ENCODE data around the gene QSOX1.
A peak's percentile ranks its signal among the peaks of the same experiment; 100 is the strongest.

Gene QSOX1

GRCh38 chr1:180169640-180170195 is 15.0 kb downstream of the QSOX1 start:
- DNase-seq (ENCODE audit: low read depth in 2 of 2, low spot score in 1 of 2): no peak

GRCh38 chr1:180170546-180171151 is 16.0 kb downstream of the QSOX1 start:
- DNase-seq (ENCODE audit: low read depth in 2 of 2, low spot score in 1 of 2): no peak

DNA sequence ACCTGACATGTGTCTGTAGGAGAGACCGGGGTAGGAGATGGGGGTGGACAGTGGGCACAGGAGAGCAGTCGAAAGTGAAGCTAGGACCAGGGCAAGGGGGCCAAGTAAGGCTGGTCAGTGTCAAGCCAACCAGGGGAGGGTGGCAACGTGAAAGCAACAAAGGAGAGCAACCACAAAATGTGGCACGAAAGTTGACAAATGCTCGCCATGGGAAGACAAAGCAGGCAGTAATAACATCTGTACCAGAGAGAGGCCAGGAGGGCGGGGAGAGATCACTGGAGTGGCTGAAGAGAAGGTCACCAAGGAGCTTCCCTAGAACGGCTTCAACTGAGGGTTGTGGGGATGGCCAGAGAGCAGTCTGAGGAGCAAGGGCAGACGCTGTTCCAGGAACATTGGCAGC is 17.0 kb downstream of the QSOX1 start:
- no peak for DNase-seq (ENCODE audit: low read depth in 2 of 2, low spot score in 1 of 2)

DNA sequence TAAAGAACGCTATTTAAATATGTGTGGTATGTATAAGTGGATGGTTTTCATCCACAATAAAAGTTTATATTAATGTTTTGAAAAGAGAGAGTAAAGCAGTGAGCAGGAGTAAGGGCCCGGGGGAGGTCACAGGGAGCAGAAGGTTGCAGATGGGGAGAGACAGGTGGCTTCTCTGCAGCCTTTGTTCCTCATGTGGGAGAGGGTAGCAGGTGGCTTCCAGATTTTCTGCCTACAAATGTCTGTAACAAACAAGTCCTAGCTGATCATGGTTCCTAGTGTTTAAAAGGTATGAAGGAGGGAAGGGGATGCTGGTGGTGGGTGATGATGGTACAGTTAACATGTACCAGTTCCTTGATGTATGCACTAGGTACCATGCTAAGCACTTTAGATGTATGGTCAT is 18.8 kb downstream of the QSOX1 start:
- no peak for DNase-seq (ENCODE audit: low read depth in 2 of 2, low spot score in 1 of 2)

DNA sequence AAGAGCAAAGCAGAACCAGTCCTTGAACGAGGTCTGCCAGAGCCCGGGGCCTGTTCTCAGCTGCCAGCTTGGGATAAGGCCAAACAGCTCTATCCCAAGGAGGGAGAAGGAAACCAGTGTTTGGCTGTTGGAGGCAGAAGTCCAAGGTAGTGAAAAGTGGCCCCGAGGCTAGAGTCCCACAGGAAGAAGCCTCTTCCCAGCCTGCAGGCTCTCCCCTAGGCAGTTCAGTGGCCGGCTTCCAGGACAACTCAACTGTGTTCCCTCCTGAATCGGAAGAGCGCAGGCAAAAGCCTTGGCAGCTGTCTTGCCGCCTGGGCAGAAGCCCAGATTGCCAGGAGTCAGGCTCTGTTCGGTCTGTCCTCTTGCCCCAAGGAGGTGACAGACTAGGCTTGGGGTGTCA is 19.3 kb downstream of the QSOX1 start:
- no peak for DNase-seq (ENCODE audit: low read depth in 2 of 2, low spot score in 1 of 2)

DNA sequence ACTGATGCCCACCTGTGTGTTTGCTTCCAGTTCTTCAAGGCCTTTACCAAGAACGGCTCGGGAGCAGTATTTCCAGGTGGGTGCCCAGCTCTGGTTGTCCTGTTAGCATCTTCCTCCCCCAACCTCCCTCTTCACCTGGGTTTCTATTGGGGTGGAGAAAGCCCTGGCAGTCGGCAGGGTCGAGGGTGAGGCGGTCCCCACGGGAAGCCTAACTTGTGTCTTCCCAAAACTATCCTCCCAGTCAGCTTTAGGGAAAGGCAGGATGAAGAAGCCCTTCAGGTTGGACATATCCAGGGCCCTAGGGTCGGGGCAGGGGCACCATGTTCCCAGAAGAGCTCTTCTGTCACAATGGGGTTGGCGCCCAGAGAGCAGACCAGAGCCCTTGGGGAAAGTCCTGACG is 20.6 kb downstream of the QSOX1 start:
- no peak for DNase-seq (ENCODE audit: low read depth in 2 of 2, low spot score in 1 of 2)

- DNase-seq (ENCODE audit: low read depth in 2 of 2, low spot score in 1 of 2): no peak
Measured at GRCh38 chr1:180175806-180176205, 21.1 kb downstream of the QSOX1 start.

DNA sequence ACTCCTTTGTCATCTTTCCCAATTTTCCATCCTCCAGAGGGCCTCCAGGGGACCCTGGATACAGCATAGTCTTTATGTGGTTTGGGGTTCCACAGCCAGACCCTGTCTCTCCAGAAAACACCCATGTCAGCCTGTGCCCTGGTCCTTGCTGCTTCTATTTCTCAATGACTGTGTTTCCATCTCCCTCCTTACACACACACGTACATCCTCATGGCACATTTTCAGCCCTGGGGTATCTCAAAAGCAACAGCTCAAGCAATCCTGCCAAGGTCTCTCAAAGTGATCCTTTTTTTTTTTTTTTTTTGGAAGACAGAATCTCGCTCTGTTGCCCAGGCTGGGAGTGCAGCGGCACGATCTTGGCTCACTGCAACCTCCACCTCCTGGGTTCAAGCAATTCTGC is 22.3 kb downstream of the QSOX1 start:
- no peak for DNase-seq (ENCODE audit: low read depth in 2 of 2, low spot score in 1 of 2)

DNA sequence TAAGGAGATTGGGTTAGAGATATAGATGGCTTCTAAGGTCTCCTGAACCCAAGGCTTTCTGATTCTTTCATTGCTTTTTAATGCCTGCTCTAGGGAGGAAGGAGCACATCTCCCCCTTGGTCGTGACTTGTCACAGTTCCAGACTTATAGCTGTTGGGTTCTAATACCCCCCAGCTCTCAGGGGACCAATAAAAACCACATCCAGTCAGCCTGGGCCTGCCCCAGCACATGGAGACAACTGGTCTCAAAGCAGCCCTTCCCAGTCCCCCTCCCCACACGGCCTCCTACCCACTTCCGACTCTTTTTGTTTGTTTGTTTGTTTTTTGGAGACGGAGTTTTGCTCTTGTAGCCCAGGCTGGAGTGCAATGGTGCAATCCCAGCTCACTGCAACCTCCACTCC is 23.3 kb downstream of the QSOX1 start:
- DNase-seq (ENCODE audit: low read depth in 2 of 2, low spot score in 1 of 2): no peak

GRCh38 chr1:180178511-180179161 is 24.0 kb downstream of the QSOX1 start:
- peak; percentile 38 to 40 for DNase-seq (ENCODE audit: low read depth in 2 of 2, low spot score in 1 of 2)

GRCh38 chr1:180179162-180179957 is 24.7 kb downstream of the QSOX1 start:
- no peak for DNase-seq (ENCODE audit: low read depth in 2 of 2, low spot score in 1 of 2)

DNA sequence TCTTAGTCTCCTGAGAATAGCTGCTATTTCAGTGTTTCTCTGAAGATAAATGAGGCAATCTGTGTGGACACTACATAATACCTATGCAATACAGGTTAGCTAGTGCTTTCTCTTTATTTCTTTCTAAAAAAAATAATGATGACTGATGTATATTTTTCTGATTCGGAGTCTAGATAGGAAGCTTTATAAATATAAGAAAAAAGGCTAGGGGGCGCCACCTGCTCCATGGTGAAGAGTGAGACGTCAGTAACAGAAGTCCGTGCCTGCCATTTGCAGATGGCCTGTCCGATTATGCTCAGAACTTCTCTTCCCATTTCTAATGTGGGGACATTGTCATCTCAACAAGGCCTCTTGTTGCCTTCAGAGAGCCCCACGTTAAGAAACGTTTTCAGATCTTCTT is 26.4 kb downstream of the QSOX1 start:
- no peak for DNase-seq (ENCODE audit: low read depth in 2 of 2, low spot score in 1 of 2)

GRCh38 chr1:180181996-180182642 is 27.4 kb downstream of the QSOX1 start:
- DNase-seq (ENCODE audit: low read depth in 2 of 2, low spot score in 1 of 2): no peak

- no peak for DNase-seq (ENCODE audit: low read depth in 2 of 2, low spot score in 1 of 2)
Measured at GRCh38 chr1:180182643-180183311, 28.1 kb downstream of the QSOX1 start.

DNA sequence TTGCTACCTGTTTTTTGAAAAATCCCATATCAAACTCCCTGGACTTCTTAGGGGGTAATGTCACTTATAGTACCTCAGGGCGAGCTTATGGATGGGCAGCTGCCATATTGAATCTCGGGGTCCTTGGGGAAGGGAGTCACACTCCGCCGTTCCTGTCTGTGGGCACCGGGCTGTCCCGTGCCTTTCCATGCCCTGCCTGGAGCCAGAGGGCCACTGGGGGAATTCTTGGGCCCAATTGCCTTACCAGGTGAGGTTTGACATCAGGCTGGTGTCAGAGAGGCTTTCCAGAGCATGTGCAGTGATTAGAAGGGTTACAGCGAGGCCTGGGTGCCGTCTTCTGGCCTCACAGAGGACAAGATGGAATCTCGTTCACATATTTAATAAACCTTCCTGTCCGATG is 28.8 kb downstream of the QSOX1 start:
- no peak for DNase-seq (ENCODE audit: low read depth in 2 of 2, low spot score in 1 of 2)

GRCh38 chr1:180184041-180184440 is 29.4 kb downstream of the QSOX1 start:
- no peak for DNase-seq (ENCODE audit: low read depth in 2 of 2, low spot score in 1 of 2)

DNA sequence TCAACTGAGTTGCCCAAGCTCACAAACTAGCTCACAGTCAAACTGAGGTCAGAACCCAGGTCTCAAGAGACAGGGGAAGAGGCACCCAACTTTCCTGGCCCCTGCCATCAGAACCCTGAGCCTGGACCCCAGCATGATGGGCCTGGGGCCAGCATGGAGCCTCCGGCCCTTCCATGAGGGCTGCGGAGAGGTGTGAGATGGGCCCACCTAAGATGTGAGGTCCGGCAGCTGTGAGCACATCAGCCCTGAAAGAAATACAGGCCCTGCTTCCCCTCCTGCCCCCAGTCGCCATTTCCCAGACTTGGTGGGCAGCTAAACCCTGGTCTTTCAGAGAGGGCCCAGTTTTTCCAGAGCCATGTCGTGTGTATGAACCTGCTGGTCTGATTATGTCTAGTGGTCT is 30.6 kb downstream of the QSOX1 start:
- no peak for DNase-seq (ENCODE audit: low read depth in 2 of 2, low spot score in 1 of 2)

DNA sequence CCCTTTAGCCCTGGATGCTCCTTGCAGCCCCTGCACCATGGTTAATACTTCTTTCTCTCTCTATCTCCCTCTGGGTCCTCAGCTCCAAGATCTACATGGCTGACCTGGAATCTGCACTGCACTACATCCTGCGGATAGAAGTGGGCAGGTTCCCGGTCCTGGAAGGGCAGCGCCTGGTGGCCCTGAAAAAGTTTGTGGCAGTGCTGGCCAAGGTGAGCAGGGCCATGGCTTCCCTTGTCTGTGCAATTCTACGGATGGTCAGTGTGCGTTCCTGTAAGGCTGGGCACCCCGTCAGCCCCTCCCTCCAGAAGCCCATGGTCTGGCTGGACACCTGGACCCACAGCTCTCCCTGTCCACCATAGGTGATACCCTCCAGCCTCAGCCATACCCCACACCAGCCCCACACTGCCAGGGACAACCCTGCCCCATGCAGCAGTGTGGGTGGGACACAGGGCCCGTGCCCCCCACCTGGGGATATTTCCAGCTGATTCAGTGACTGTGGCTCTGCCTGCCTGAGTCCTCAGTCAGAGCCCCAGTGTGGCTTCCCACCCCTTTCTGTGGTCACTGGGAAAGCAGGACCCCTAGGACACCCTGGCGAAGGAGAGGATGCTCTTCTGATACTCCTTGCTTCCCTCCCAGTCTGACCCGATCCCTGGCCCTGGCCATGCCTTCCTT is 31.4 kb downstream of the QSOX1 start:
- DNase-seq (ENCODE audit: low read depth in 2 of 2, low spot score in 1 of 2): no peak

- DNase-seq (ENCODE audit: low read depth in 2 of 2, low spot score in 1 of 2): no peak
Measured at GRCh38 chr1:180186831-180187230, 32.2 kb downstream of the QSOX1 start.

DNA sequence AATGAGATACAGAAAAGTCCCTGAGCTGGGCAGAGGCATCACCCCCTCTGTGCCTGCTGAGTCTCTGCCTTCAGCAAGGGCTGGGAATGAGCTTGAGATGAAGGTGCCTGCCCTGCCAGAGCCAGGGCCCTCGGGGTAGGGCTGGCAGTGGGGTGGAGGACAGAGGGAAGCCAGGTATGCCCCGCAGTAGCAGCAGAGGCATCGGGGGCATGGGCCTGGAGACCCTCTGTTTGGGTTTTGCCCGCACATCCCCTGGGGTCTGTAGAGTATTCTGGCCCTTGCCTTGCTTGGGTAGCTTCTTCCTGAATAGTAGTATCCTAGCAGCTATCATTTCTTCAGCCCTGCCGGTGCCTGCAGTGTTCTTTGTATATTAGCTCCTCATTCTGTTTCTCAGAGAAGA is 33.0 kb downstream of the QSOX1 start:
- DNase-seq (ENCODE audit: low read depth in 2 of 2, low spot score in 1 of 2): no peak

- no peak for DNase-seq (ENCODE audit: low read depth in 2 of 2, low spot score in 1 of 2)
Measured at GRCh38 chr1:180188091-180188506, 33.4 kb downstream of the QSOX1 start.

All from stimulated activated CD8-positive, alpha-beta memory T cell treated with anti-CD3 and anti-CD28 coated beads, Interleukin-4, amount 100 ng/mL, for 1 hour (primary cell).